OCI-LY3 (cell line): ENCODE data around the gene CHN2.

Experiments used
- H2AFZ ChIP-seq: fragments of 200-600, 300-600 bp; shearing (Covaris generic); 2 replicates; pipeline ENCODE4 v1.6.0; 2014; ENCODE audit warnings: antibody characterized with exemption, low read depth, low read length
- H3K27ac ChIP-seq: fragments of 200-600, 300-600 bp; sonication (generic); 2 replicates; pipeline ENCODE4 v1.5.1; 2014; ENCODE audit warnings: mild to moderate bottlenecking, low read length, moderate library complexity, mixed read lengths
- H3K27me3 ChIP-seq: fragments of 200-600, 300-600 bp; sonication (generic); 2 replicates; pipeline ENCODE4 v1.6.1; 2014; ENCODE audit warnings: low read depth, low read length, mixed read lengths
- H3K36me3 ChIP-seq: fragments of 200-600, 300-600 bp; sonication (generic); replicated peaks from 2 replicates; pipeline ENCODE3; 2014; ENCODE audit warnings: low read depth, low read length, mixed read lengths
- H3K4me1 ChIP-seq: fragments of 300-600, 200-600 bp; sonication (generic); 2 replicates; pipeline ENCODE4 v1.6.1; 2014; ENCODE audit warnings: low read length, mixed read lengths
- H3K4me2 ChIP-seq: fragments of 200-600, 300-600 bp; sonication (generic); 2 replicates; pipeline ENCODE4 v1.6.1; 2014; ENCODE audit warnings: low read length, mixed read lengths
- H3K4me3 ChIP-seq: fragments of 300-600, 200-600 bp; sonication (generic); 2 replicates; pipeline ENCODE4 v1.5.1; 2014; ENCODE audit warnings: antibody characterized with exemption, mild to moderate bottlenecking, low read length, moderate library complexity
- H3K79me2 ChIP-seq: fragments of 300-600, 200-600 bp; shearing (Covaris generic); 2 replicates; pipeline ENCODE4 v1.6.1; 2014; ENCODE audit warnings: mild to moderate bottlenecking, low read length, mixed read lengths
- H3K9ac ChIP-seq: fragments of 300-600, 200-600 bp; shearing (Covaris generic); 2 replicates; pipeline ENCODE4 v1.6.0; 2014; ENCODE audit warnings: mild to moderate bottlenecking, low read length, moderate library complexity
- H3K9me3 ChIP-seq: fragments of 200-600, 300-600 bp; shearing (Covaris generic); 2 replicates; pipeline ENCODE4 v1.6.1; 2014; ENCODE audit warnings: low read length, mixed read lengths; ENCODE audit not compliant: insufficient read depth
- H4K20me1 ChIP-seq: fragments of 200-600, 300-600 bp; sonication (generic); 2 replicates; pipeline ENCODE4 v1.6.1; 2016; ENCODE audit warnings: low read length, mixed read lengths; ENCODE audit not compliant: insufficient read depth
- CTCF ChIP-seq: fragments of 200-600, 300-600 bp; sonication (generic); IDR thresholded peaks from 2 replicates; pipeline ENCODE4 v1.5.1; 2014; ENCODE audit warnings: antibody characterized with exemption, low read length, low read depth
- EZH2phosphoT487 ChIP-seq: fragments of 200-600 bp; shearing (Covaris generic); IDR thresholded peaks from 2 replicates; pipeline ENCODE4 v1.6.1; 2018; ENCODE audit warnings: antibody characterized with exemption, mixed run types, low read depth

Gene CHN2

GRCh38 chr7:29202651-29203069, 8.1 kb downstream of the CHN2 start:
- H3K27ac ChIP-seq: no peak overlapping the region
- no peak overlapping the region for H3K4me2 ChIP-seq
- peaks cover 11% of the 10 kb centered on the region for H3K27me3 ChIP-seq
- H4K20me1 ChIP-seq: no peaks in the 10 kb centered on the region
- H3K36me3 ChIP-seq: no peaks in the 10 kb centered on the region
- H3K4me3 ChIP-seq: no peak overlapping the region
- no peaks in the 10 kb centered on the region for H3K9me3 ChIP-seq
- H3K9ac ChIP-seq: no peak overlapping the region
- peaks cover 14% of the 10 kb centered on the region for H3K4me1 ChIP-seq
- no peaks in the 10 kb centered on the region for H3K79me2 ChIP-seq
- TF ChIP-seq EZH2phosphoT487: no peak
- no peak for TF ChIP-seq CTCF
- H2AFZ ChIP-seq: no peak overlapping the region

DNA sequence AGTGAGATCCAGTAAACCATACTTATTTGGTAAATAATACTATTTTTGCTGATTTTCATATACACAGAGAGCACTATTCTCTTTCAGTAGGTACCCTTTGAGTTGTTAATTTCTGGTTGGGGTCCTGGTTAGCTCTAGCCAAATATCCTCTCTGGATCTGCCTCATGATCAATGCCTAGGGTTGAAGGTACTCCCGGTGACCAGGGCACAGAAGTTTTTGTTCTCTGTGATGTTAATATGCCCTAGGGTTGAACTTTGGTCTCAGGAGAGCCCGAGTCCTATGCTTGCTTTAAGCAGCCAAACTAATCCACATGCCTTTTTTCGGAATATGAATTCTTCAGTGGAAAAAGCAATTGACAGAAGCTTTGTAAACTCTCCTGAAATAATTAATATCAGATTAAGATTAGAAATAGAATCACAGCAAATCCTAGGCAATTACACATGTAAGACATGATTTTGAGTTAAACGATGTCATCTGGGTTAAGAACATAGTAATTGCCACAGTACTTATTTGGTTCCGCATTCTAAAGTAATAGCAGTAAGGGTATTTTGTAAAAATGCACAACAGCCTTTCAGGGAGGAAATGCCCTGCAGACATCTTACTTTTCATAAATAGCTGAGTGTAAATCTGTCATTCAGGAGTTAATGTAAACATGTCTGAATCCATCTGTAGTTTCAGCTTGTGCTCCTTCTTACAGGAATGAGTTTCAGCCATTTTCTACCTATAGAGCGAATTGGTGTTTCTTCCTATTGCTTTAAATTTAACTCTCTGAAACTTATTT, 10.1 kb downstream of the CHN2 start:
- H4K20me1 ChIP-seq: no peaks in the 10 kb centered on the region
- no peak overlapping the region for H3K4me3 ChIP-seq
- H3K27me3 ChIP-seq: 0 out of 2 replicates have a peak, but pooled peaks cover 7% of the 10 kb centered on the region
- no peaks in the 10 kb centered on the region for H3K9me3 ChIP-seq
- no peak overlapping the region for H3K9ac ChIP-seq
- H3K4me2 ChIP-seq: no peak overlapping the region
- H2AFZ ChIP-seq: no peak overlapping the region
- H3K27ac ChIP-seq: no peak overlapping the region
- TF ChIP-seq CTCF (no peak), EZH2phosphoT487 (no peak)
- H3K79me2 ChIP-seq: no peaks in the 10 kb centered on the region
- peaks cover 14% of the 10 kb centered on the region for H3K4me1 ChIP-seq
- H3K36me3 ChIP-seq: no peaks in the 10 kb centered on the region

DNA sequence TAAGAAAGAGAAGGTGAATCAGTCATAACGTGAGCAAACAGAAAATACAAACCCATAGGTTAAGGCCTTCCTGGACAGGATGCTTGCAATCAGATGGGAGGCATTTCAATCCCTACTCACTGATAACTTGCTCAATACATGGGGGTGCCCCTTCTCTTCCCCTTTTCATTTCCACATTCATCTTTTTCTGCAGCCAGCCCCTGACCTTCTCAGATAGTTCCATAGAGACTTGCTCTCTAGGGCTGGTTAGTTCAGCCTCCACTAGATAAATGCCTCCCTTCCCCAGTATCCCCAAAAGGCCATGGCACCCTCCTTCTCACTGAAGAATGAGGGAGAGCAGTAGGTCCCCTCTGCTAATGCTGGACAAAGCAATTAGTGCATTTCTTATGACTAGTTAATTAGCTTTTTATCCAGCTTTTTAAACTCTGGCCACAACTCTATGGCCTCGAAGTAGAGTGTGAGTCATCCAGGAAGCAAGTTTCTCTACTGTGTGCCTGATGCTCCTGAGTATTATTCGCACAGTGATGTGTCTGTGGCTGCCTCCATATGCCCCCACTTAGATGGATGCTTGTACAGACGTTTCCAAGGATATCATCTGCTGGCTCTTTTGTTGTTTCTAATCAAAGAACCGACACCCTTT, 12.7 kb downstream of the CHN2 start:
- Histone ChIP-seq H4K20me1 (no peaks in the 10 kb centered on the region), H3K36me3 (no peaks in the 10 kb centered on the region), H3K4me3 (no peak overlapping the region), H2AFZ (no peak overlapping the region), H3K4me1 (peaks cover 13% of the 10 kb centered on the region), H3K27me3 (0 out of 2 replicates have a peak, but pooled peaks cover 5% of the 10 kb centered on the region), H3K27ac (no peak overlapping the region), H3K9me3 (no peaks in the 10 kb centered on the region), H3K4me2 (no peak overlapping the region), H3K9ac (no peak overlapping the region), H3K79me2 (no peaks in the 10 kb centered on the region)
- no peak for TF ChIP-seq CTCF
- TF ChIP-seq EZH2phosphoT487: no peak

DNA sequence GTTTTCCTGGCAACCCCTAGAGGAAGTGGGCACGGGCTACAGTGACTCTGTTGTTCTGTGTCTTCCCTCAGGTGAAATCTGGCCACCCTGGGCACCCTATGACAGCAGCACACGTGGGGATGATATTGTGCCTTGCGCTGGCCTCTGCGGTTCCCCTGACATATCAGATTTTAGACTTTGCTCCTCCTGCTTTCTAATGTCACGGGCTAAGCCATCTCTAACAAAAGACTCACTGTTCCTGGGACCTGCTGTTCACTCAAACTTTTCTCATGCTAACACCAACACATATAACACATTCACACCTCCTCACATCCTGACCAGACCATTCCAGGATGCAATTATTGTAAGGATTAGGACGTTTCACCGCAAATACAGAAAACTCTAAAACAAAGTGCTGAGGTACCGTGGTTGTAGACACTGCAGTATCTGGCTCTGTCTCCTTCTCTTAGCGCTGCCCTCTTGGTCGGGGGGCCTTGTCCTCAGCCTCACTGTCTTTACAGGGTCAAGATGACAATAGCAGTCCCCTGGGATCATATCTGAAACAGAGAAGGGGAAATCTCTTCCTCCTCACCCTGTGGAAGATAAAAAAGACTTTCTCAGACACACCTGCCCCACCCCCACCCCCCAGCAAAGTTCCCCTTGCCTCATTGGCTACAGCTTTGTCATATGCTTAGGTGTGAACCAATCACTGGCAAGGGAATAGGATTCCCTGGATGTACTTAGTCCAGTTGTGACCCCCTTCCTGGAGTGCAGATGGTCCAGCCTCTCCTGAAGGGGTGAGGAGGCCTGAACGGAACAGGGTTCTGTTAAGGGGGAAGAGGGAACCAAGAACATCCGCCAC, 14.1 kb downstream of the CHN2 start:
- no peak overlapping the region for H3K4me2 ChIP-seq
- TF ChIP-seq EZH2phosphoT487: no peak
- TF ChIP-seq CTCF: no peak
- 0 out of 2 replicates have a peak, but pooled peaks cover 5% of the 10 kb centered on the region for H3K27me3 ChIP-seq
- H3K27ac ChIP-seq: no peak overlapping the region
- H3K9me3 ChIP-seq: no peaks in the 10 kb centered on the region
- no peaks in the 10 kb centered on the region for H3K79me2 ChIP-seq
- no peak overlapping the region for H2AFZ ChIP-seq
- H3K9ac ChIP-seq: no peak overlapping the region
- H4K20me1 ChIP-seq: no peaks in the 10 kb centered on the region
- H3K4me3 ChIP-seq: no peak overlapping the region
- peaks cover 13% of the 10 kb centered on the region for H3K4me1 ChIP-seq
- no peaks in the 10 kb centered on the region for H3K36me3 ChIP-seq
